ENCODE data around the gene ABLIM2.
"Not testable (repeated sequence)": the region's sequence is repeated elsewhere in the genome, so short reads cannot be mapped to it uniquely, and the experiment has no call there.

Gene ABLIM2

GRCh38 chr4:7959078-7959477 is 199.5 kb downstream of the ABLIM2 start:
- H3K4me3 ChIP-seq (ENCODE audit: low read length) = no peak overlapping the region
- no peaks in the 10 kb centered on the region for H3K36me3 ChIP-seq (ENCODE audit: control insufficient read depth, insufficient read depth, low read length, severe bottlenecking)
- H3K27me3 ChIP-seq (replicated peaks; ENCODE audit: control insufficient read depth, insufficient read depth, low read length) = no peaks in the 10 kb centered on the region
- no peak for DNase-seq (ENCODE audit: low read depth)
- H3K4me1 ChIP-seq (ENCODE audit: control insufficient read depth, insufficient read depth, low read length) = peaks cover 26% of the 10 kb centered on the region
- no peaks in the 10 kb centered on the region for H3K9me3 ChIP-seq (ENCODE audit: control insufficient read depth, low read length)
- H3K9ac ChIP-seq (ENCODE audit: low read length) = no peak overlapping the region

- H3K4me3 ChIP-seq (ENCODE audit: low read length) = no peak overlapping the region
- no peak for DNase-seq (ENCODE audit: low read depth)
- no peaks in the 10 kb centered on the region for H3K36me3 ChIP-seq (ENCODE audit: control insufficient read depth, insufficient read depth, low read length, severe bottlenecking)
- H3K27me3 ChIP-seq (replicated peaks; ENCODE audit: control insufficient read depth, insufficient read depth, low read length) = no peaks in the 10 kb centered on the region
- H3K9me3 ChIP-seq (ENCODE audit: control insufficient read depth, low read length) = no peaks in the 10 kb centered on the region
- peaks cover 26% of the 10 kb centered on the region for H3K4me1 ChIP-seq (ENCODE audit: control insufficient read depth, insufficient read depth, low read length)
- H3K9ac ChIP-seq (ENCODE audit: low read length) = no peak overlapping the region
Measured at GRCh38 chr4:7956934-7957656, 201.5 kb downstream of the ABLIM2 start.

DNA sequence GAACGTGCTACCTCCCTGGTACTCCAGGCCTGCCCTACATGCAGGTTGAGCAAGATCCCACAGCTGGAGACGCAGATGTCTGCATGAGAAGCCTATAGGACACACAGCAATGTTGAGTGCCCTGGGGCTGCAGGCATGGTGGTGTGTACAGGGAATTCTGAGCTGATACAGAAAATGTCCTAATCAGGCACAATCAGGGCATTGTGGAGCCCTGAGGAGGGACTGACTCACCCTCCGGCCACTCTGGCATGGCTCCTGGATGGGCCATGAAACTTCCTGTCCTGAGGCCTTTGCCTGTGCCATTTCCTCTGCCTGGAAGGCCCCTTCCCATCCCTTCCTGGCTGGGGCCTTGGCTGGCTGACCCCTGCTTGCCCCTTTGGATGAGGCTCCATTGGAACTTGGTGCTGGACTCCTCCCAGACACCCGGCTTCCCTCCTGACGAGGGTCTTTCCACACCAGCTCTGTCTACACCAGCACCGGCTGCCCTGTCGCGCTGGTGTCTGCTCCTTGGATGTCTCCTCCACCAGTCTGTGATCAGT is 202.3 kb downstream of the ABLIM2 start:
- Histone ChIP-seq H3K4me1 (ENCODE audit: control insufficient read depth, insufficient read depth, low read length) (peaks cover 25% of the 10 kb centered on the region), H3K27me3 (replicated peaks; ENCODE audit: control insufficient read depth, insufficient read depth, low read length) (no peaks in the 10 kb centered on the region), H3K36me3 (ENCODE audit: control insufficient read depth, insufficient read depth, low read length, severe bottlenecking) (no peaks in the 10 kb centered on the region), H3K4me3 (ENCODE audit: low read length) (no peak overlapping the region), H3K9ac (ENCODE audit: low read length) (no peak overlapping the region), H3K9me3 (ENCODE audit: control insufficient read depth, low read length) (no peaks in the 10 kb centered on the region)
- DNase-seq (ENCODE audit: low read depth) = peak; percentile 66

DNA sequence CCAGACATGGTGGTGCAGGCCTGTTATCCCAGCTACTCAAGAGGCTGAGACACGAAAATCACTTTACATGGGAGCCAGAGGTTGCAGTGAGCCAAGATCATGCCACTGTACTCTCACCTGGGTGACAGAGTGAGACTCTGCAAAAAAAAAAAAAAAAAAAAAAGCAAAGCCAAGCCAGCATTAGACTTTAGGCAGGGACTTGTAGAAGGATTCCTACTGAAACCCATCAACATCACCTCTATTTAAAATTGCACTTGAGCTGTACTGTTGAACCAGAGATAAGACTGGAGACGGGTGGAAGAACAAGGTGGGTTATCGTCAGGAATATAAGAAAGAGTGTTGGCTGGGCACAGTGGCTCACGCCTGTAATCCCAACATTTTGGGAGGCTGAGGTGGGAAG is 203.2 kb downstream of the ABLIM2 start:
- DNase-seq (ENCODE audit: low read depth) = no peak
- H3K4me1 ChIP-seq (ENCODE audit: control insufficient read depth, insufficient read depth, low read length) = peaks cover 16% of the 10 kb centered on the region
- H3K27me3 ChIP-seq (replicated peaks; ENCODE audit: control insufficient read depth, insufficient read depth, low read length) = no peaks in the 10 kb centered on the region
- H3K9ac ChIP-seq (ENCODE audit: low read length) = no peak overlapping the region
- no peak overlapping the region for H3K4me3 ChIP-seq (ENCODE audit: low read length)
- H3K36me3 ChIP-seq (ENCODE audit: control insufficient read depth, insufficient read depth, low read length, severe bottlenecking) = no peaks in the 10 kb centered on the region
- no peaks in the 10 kb centered on the region for H3K9me3 ChIP-seq (ENCODE audit: control insufficient read depth, low read length)

GRCh38 chr4:7952615-7953014 is 206.0 kb downstream of the ABLIM2 start:
- H3K9ac ChIP-seq (ENCODE audit: low read length) = no peak overlapping the region
- no peak for DNase-seq (ENCODE audit: low read depth)
- no peaks in the 10 kb centered on the region for H3K36me3 ChIP-seq (ENCODE audit: control insufficient read depth, insufficient read depth, low read length, severe bottlenecking)
- H3K9me3 ChIP-seq (ENCODE audit: control insufficient read depth, low read length) = no peaks in the 10 kb centered on the region
- peaks cover 22% of the 10 kb centered on the region for H3K4me1 ChIP-seq (ENCODE audit: control insufficient read depth, insufficient read depth, low read length)
- no peaks in the 10 kb centered on the region for H3K27me3 ChIP-seq (replicated peaks; ENCODE audit: control insufficient read depth, insufficient read depth, low read length)
- H3K4me3 ChIP-seq (ENCODE audit: low read length) = no peak overlapping the region

DNA sequence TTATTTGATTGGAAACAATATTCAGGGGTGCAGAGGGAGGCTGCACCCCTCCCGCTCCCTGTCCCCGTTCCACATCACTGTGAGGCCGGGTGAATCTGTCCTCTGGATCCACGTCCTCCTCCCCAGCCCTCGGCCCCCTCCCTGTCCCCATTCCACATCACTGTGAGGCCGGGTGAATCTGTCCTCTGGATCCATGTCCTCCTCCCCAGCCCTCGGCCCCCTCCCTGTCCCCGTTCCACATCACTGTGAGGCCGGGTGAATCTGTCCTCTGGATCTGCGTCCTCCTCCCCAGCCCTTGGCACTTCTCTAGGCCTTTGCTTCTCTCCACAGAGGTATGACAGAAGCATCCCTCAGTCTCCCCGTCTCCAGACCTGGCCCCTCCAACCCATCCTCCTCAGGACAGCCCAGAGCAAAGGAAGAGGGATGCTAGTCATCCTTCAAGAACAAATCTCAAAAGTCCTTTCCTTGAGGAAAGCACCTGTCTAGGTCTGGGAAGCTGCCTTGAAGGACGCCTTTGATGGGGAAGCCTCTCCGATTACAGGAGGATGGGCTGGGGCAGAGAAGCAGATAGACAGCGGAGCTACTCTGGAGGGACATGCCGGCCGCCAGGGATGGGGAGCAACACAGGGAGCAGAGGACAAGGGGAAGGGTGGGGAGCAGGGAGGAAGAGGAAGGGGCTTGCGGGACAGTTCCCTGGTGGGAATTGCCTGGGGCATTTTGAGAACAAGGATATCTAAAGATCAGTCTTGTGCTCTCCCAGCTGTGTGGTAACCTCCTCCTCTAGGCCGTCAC is 208.1 kb downstream of the ABLIM2 start:
- Histone ChIP-seq H3K27me3 (replicated peaks; ENCODE audit: control insufficient read depth, insufficient read depth, low read length) (no peaks in the 10 kb centered on the region), H3K4me1 (ENCODE audit: control insufficient read depth, insufficient read depth, low read length) (peaks cover 22% of the 10 kb centered on the region), H3K4me3 (ENCODE audit: low read length) (no peak overlapping the region), H3K36me3 (ENCODE audit: control insufficient read depth, insufficient read depth, low read length, severe bottlenecking) (no peaks in the 10 kb centered on the region), H3K9ac (ENCODE audit: low read length) (no peak overlapping the region), H3K9me3 (ENCODE audit: control insufficient read depth, low read length) (no peaks in the 10 kb centered on the region)
- no peak for DNase-seq (ENCODE audit: low read depth)

DNA sequence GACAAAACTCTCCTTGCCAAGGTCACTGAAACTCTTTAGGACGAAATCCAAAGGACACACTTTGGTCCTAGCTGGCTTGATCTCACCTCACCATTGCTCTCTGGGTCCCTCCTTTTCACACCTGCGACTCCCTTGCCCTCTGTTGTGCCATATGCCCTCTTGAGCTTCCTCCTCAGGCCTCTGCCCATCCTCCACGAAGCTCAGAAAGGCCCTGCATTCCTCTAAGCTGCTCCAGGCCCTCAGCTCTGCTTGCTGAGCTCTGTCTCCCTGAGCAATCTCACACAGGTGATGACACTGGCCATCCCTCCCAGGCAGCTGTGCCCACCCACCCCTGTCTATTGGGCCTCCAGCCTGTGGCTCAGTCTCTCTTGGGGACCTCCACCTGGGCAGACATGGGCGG is 208.9 kb downstream of the ABLIM2 start:
- peaks cover 26% of the 10 kb centered on the region for H3K4me1 ChIP-seq (ENCODE audit: control insufficient read depth, insufficient read depth, low read length)
- no peaks in the 10 kb centered on the region for H3K36me3 ChIP-seq (ENCODE audit: control insufficient read depth, insufficient read depth, low read length, severe bottlenecking)
- H3K4me3 ChIP-seq (ENCODE audit: low read length) = no peak overlapping the region
- H3K9ac ChIP-seq (ENCODE audit: low read length) = no peak overlapping the region
- no peaks in the 10 kb centered on the region for H3K27me3 ChIP-seq (replicated peaks; ENCODE audit: control insufficient read depth, insufficient read depth, low read length)
- no peaks in the 10 kb centered on the region for H3K9me3 ChIP-seq (ENCODE audit: control insufficient read depth, low read length)
- no peak for DNase-seq (ENCODE audit: low read depth)

DNA sequence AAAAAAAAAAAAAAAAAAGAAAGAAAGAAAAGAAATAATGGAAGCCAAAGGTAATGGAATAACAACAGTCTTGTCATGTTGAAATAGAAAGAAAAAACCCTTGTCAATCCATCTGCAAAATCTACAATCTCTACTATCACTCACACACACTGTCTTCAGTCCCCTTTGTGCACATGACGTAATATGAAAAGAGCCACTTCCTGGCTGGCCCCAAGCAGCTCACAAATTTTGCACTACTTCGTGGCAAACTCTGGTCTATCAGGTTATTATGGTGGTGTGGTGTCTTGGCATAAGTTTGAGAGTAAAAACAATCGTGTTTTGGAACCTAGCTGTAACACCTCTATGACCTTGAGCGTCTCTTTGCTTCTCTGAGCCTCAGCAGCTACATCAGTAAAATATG is 210.7 kb downstream of the ABLIM2 start:
- Histone ChIP-seq H3K4me3 (ENCODE audit: low read length) (no peak overlapping the region), H3K27me3 (replicated peaks; ENCODE audit: control insufficient read depth, insufficient read depth, low read length) (no peaks in the 10 kb centered on the region), H3K9ac (ENCODE audit: low read length) (no peak overlapping the region), H3K4me1 (ENCODE audit: control insufficient read depth, insufficient read depth, low read length) (peaks cover 34% of the 10 kb centered on the region), H3K36me3 (ENCODE audit: control insufficient read depth, insufficient read depth, low read length, severe bottlenecking) (no peaks in the 10 kb centered on the region), H3K9me3 (ENCODE audit: control insufficient read depth, low read length) (no peaks in the 10 kb centered on the region)
- DNase-seq (ENCODE audit: low read depth) = no peak

DNA sequence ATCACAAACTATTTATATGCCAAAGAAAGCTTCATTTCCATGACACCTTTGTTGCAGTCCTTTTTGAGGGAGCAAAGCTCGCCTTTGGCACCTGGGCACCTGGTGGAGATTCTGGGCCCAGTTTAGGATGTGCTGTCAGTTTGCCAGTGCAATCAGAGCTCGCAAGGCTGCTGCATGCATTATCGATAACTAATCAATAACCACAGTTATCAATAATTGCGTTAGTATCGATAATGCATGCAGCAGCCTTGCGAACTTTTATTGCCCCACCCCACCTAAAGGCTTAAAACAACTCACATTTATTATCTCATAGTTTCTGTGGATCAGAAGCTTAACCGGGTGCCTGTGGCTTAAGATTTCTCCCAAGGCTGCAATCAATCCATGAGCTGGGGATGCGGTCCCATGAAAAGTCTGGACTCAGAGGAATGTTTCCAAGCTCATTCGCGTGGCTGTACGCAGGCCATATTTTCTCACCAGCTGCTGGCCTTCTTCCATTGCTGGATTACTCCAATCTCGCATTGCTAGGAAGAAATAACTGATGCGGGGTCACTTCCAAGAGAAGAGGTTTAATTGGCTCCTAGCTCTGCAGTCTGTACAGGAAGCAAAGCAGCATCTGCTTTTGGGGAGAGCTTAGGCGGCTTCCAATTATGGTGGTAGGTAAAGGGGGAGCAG is 212.8 kb downstream of the ABLIM2 start:
- DNase-seq (ENCODE audit: low read depth) = no peak
- Histone ChIP-seq H3K9ac (ENCODE audit: low read length) (no peak overlapping the region), H3K4me1 (ENCODE audit: control insufficient read depth, insufficient read depth, low read length) (peaks cover 55% of the 10 kb centered on the region), H3K36me3 (ENCODE audit: control insufficient read depth, insufficient read depth, low read length, severe bottlenecking) (no peaks in the 10 kb centered on the region), H3K27me3 (replicated peaks; ENCODE audit: control insufficient read depth, insufficient read depth, low read length) (no peaks in the 10 kb centered on the region), H3K4me3 (ENCODE audit: low read length) (no peak overlapping the region), H3K9me3 (ENCODE audit: control insufficient read depth, low read length) (no peaks in the 10 kb centered on the region)

DNA sequence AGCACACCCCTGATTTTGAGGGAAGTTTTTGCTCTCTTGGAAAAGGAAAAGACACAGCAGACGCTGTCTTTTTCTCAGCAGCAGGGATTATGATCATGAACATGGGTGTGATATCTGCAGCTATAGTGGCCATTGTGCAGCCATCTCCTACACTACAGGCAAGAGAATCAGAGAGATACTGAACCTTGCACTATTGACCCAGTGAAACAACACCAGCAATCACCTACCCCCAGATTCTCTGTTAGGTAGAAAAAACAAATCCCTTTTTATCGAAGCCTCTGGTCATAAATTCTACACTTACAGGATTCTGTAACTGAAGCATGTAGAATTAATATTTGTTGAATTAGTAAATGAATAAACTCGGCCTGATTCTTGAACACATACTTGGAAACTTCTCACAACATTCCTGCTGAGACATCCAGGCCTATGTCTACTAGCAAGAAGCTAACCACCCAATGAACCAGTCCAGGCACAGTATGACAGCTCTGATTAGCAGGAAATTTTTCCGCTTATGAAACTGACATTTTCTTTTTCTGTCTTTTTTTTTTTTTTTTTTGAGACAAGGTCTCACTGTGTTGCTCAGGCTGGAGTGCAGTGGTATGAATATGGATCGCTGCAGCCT is 213.9 kb downstream of the ABLIM2 start:
- H3K9ac ChIP-seq (ENCODE audit: low read length) = no peak overlapping the region
- DNase-seq (ENCODE audit: low read depth) = no peak
- no peaks in the 10 kb centered on the region for H3K9me3 ChIP-seq (ENCODE audit: control insufficient read depth, low read length)
- H3K4me1 ChIP-seq (ENCODE audit: control insufficient read depth, insufficient read depth, low read length) = peaks cover 63% of the 10 kb centered on the region
- H3K36me3 ChIP-seq (ENCODE audit: control insufficient read depth, insufficient read depth, low read length, severe bottlenecking) = no peaks in the 10 kb centered on the region
- H3K4me3 ChIP-seq (ENCODE audit: low read length) = no peak overlapping the region
- H3K27me3 ChIP-seq (replicated peaks; ENCODE audit: control insufficient read depth, insufficient read depth, low read length) = no peaks in the 10 kb centered on the region

DNA sequence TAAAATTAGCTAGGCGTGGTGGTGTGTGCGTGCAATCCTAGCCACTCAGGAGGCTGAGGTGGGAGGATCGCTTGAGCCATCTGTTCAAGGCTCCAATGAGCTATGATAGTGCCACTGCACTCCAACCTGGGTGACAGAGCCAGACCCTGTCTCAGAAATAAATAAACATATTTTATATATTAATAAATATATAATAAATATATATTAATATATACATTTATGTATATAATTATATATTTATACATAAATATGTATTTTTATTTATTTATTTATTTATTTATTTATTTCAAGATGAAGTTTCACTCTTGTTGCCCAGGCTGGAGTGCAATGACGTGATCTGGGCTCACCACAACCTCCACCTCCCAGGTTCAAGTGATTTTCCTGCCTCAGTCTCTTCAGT is 214.9 kb downstream of the ABLIM2 start:
- H3K36me3 ChIP-seq (ENCODE audit: control insufficient read depth, insufficient read depth, low read length, severe bottlenecking); H3K27me3 ChIP-seq (replicated peaks; ENCODE audit: control insufficient read depth, insufficient read depth, low read length); H3K9ac ChIP-seq (ENCODE audit: low read length); H3K4me3 ChIP-seq (ENCODE audit: low read length); DNase-seq (ENCODE audit: low read depth); H3K9me3 ChIP-seq (ENCODE audit: control insufficient read depth, low read length): not testable (repeated sequence)
- peaks cover 57% of the 10 kb centered on the region for H3K4me1 ChIP-seq (ENCODE audit: control insufficient read depth, insufficient read depth, low read length)

All from adipocyte (in vitro differentiated cells).